Caco-2 (cell line): ENCODE data around the gene IQGAP3. TPM values are rescaled to one million over a fixed set of nuclear protein-coding genes. Genes with fewer than 3 reads are reported as not detected.
A peak's percentile ranks its signal among the peaks of the same experiment; 100 is the strongest.

ENCODE experiments used
- BruUV-seq: library from RNA; stranded (reverse); fragments of 400-500 nt; replicated peaks from 2 replicates; lab custom pipeline; 2021; lab: Mats Ljungman, UMichigan
- CTCF ChIA-PET: fragments of 300-600 bp; sonication (Branson Sonifier 250); formaldehyde crosslinking; loops from one replicate; lab custom pipeline; 2022; ENCODE audit warnings: antibody characterized with exemption; lab: Charles Lee
- POLR2A ChIA-PET: fragments of 300-600 bp; sonication (Branson Sonifier 250); formaldehyde crosslinking; loops from one replicate; lab custom pipeline; 2022; ENCODE audit warnings: antibody characterized with exemption; lab: Charles Lee
- DNase-seq, 2 experiments: peaks; one replicate each; pipeline versions ENCODE4 v3.0.0 to v3.0.0-alpha.2; 2020 to 2022
- H3K27me3 ChIP-seq: replicated peaks from 2 replicates; pipeline ENCODE4 v1.6.0; 2011; ENCODE audit warnings: low read length; ENCODE audit not compliant: control insufficient read depth, insufficient read depth
- H3K36me3 ChIP-seq: 2 replicates; pipeline ENCODE4 v1.5.1; 2011; ENCODE audit warnings: low read length; ENCODE audit not compliant: control insufficient read depth, insufficient read depth
- H3K4me1 ChIP-seq: fragments of 250-450 bp; sonication (Bioruptor Pico); 2 replicates; pipeline ENCODE4 v1.5.1; 2020; ENCODE audit warnings: mild to moderate bottlenecking
- H3K4me3 ChIP-seq: 2 replicates; pipeline ENCODE4 v1.5.1; 2011; ENCODE audit warnings: low read depth, mild to moderate bottlenecking, control low read depth, low read length
- H3K9me3 ChIP-seq: fragments of 250-450 bp; sonication (Bioruptor Pico); 2 replicates; pipeline ENCODE4 v1.5.1; 2020; ENCODE audit warnings: mild to moderate bottlenecking, moderate library complexity
- H3K27ac Mint-ChIP-seq: one replicate; pipeline ENCODE4 v1.8.0; 2022; ENCODE audit warnings: mixed read lengths; ENCODE audit not compliant: unreplicated experiment
- H3K27me3 Mint-ChIP-seq: one replicate; pipeline ENCODE4 v1.8.0; 2022; ENCODE audit warnings: mixed read lengths; ENCODE audit not compliant: insufficient read depth, unreplicated experiment
- H3K36me3 Mint-ChIP-seq: one replicate; pipeline ENCODE4 v1.8.0; 2022; ENCODE audit warnings: mild to moderate bottlenecking, mixed read lengths; ENCODE audit not compliant: insufficient read depth, unreplicated experiment
- H3K4me1 Mint-ChIP-seq: one replicate; pipeline ENCODE4 v1.8.0; 2022; ENCODE audit warnings: low read depth, mixed read lengths; ENCODE audit not compliant: unreplicated experiment
- H3K4me3 Mint-ChIP-seq: one replicate; pipeline ENCODE4 v1.8.0; 2022; ENCODE audit warnings: mild to moderate bottlenecking, moderate library complexity, mixed read lengths; ENCODE audit not compliant: unreplicated experiment
- H3K9me3 Mint-ChIP-seq: one replicate; pipeline ENCODE4 v1.8.0; 2022; ENCODE audit warnings: mixed read lengths; ENCODE audit not compliant: unreplicated experiment
- intact Hi-C: fragments of 100-400 bp; cut with micrococcal nuclease; formaldehyde crosslinking; loops from one replicate; pipeline ENCODE4 v1.10.0; 2022; ENCODE audit not compliant: unreplicated experiment
- total RNA-seq: library from RNA; stranded (reverse); gene quantifications from 2 replicates; pipeline ENCODE4 v1.2.3, GENCODE V29; 2022
- TF ChIP-seq, protein P1 (sequence below), 2 experiments: fragments of 200-600 bp in 1 of 2; IDR thresholded peaks; 1 replicate in 1 of 2; 2 replicates in 1 of 2; pipeline versions ENCODE4 v1.5.1 to v1.8.0; 2011 to 2022; ENCODE audit warnings: antibody characterized with exemption in 1 of 2, control low read depth in 1 of 2, inconsistent platforms in 1 of 2, low read depth in 1 of 2, low read length in 1 of 2, mild to moderate bottlenecking in 1 of 2, moderate library complexity in 1 of 2; ENCODE audit not compliant: insufficient read depth in 1 of 2, severe bottlenecking in 1 of 2, unreplicated experiment in 1 of 2

Gene IQGAP3
- total RNA-seq, 1 experiment from 2014 or later: 37.6 TPM

DNA sequence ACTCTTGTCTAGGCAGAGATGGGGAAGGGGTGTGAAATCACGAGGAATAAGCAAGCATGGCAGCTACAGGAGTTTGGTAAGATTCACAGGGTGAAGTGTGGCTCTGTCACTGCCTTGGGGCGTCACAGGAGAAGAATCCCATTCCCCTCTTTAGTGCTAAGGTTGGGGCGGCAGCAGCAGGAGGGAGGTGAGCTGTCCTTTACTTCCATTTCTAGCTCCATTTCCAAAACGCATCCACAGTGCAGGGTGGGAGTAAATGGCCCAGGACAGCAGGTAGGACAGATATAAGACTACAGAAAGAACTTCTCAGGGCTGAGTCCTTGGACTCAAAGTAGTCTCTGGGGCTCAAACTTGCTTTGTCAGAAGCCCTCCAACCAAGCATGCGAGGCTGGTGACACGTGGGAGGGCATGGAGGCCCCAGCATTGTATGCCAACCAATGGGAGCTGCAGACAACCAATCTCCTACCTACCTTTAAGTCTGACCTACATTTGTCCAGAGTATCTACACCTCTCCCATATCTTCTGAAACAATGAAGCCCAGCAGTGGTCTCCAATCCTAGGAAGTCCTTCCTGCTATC is 80.3 kb downstream of the IQGAP3 start:
- H3K36me3 ChIP-seq: peaks cover 1% of the 10 kb centered on the region; the same call in 1 of the 2 replicates
- DNase-seq: no peak
- no peaks in the 10 kb centered on the region for H3K9me3 Mint-ChIP-seq
- POLR2A ChIA-PET: interaction anchor here (0.8 to 1.0 kb wide), 2 partner anchors 9 to 12 kb away, joined by 3 read pairs; no protein-coding TSS in a partner anchor
- no peaks in the 10 kb centered on the region for H3K27me3 ChIP-seq
- H3K36me3 Mint-ChIP-seq: no peaks in the 10 kb centered on the region
- no peaks in the 10 kb centered on the region for H3K27me3 Mint-ChIP-seq
- no peaks in the 10 kb centered on the region for H3K9me3 ChIP-seq
- TF ChIP-seq, protein P1, sequence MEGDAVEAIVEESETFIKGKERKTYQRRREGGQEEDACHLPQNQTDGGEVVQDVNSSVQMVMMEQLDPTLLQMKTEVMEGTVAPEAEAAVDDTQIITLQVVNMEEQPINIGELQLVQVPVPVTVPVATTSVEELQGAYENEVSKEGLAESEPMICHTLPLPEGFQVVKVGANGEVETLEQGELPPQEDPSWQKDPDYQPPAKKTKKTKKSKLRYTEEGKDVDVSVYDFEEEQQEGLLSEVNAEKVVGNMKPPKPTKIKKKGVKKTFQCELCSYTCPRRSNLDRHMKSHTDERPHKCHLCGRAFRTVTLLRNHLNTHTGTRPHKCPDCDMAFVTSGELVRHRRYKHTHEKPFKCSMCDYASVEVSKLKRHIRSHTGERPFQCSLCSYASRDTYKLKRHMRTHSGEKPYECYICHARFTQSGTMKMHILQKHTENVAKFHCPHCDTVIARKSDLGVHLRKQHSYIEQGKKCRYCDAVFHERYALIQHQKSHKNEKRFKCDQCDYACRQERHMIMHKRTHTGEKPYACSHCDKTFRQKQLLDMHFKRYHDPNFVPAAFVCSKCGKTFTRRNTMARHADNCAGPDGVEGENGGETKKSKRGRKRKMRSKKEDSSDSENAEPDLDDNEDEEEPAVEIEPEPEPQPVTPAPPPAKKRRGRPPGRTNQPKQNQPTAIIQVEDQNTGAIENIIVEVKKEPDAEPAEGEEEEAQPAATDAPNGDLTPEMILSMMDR (IDR thresholded peaks at IDR 0.05; ENCODE audit: insufficient read depth in 1 of 2, low read depth in 1 of 2, low read length in 1 of 2, severe bottlenecking in 1 of 2, unreplicated experiment in 1 of 2): no peak
- H3K4me1 ChIP-seq: no peaks in the 10 kb centered on the region
- H3K4me1 Mint-ChIP-seq: peaks cover 14% of the 10 kb centered on the region
- no peak overlapping the region for H3K4me3 ChIP-seq
- no peak overlapping the region for H3K27ac Mint-ChIP-seq
- intact Hi-C loops: no loop called here
- H3K4me3 Mint-ChIP-seq: no peak overlapping the region
- no TSS peak for BruUV-seq
- CTCF ChIA-PET: interaction anchor here (0.5 kb wide), 1 partner anchor 34 kb away, joined by 6 read pairs; no protein-coding TSS in a partner anchor

GRCh38 chr1:156491151-156491949 is 81.0 kb downstream of the IQGAP3 start:
- Histone ChIP-seq H3K27me3 (no peaks in the 10 kb centered on the region), H3K4me3 (no peak overlapping the region), H3K4me1 (no peaks in the 10 kb centered on the region), H3K36me3 (peaks cover 1% of the 10 kb centered on the region; the same call in 1 of the 2 replicates), H3K9me3 (no peaks in the 10 kb centered on the region)
- no TSS peak for BruUV-seq
- H3K9me3 Mint-ChIP-seq: no peaks in the 10 kb centered on the region
- CTCF ChIA-PET: interaction anchor here (0.5 to 1.4 kb wide), 3 partner anchors 9 to 34 kb away, joined by 3 to 6 read pairs (median 5); partner anchors contain the start of gene MEF2D
- POLR2A ChIA-PET: interaction anchor here (0.5 to 1.0 kb wide), 3 partner anchors 10 to 185 kb away, joined by 3 to 4 read pairs (median 3); no protein-coding TSS in a partner anchor
- peaks cover 14% of the 10 kb centered on the region for H3K4me1 Mint-ChIP-seq
- H3K27me3 Mint-ChIP-seq: no peaks in the 10 kb centered on the region
- intact Hi-C loops: no loop called here
- H3K36me3 Mint-ChIP-seq: no peaks in the 10 kb centered on the region
- H3K27ac Mint-ChIP-seq: no peak overlapping the region
- TF ChIP-seq, protein P1 (IDR thresholded peaks at IDR 0.05; ENCODE audit: insufficient read depth in 1 of 2, low read depth in 1 of 2, low read length in 1 of 2, severe bottlenecking in 1 of 2, unreplicated experiment in 1 of 2): no peak
- H3K4me3 Mint-ChIP-seq: no peak overlapping the region
- DNase-seq: no peak

- ChIA-PET CTCF (interaction anchor here (0.5 to 1.4 kb wide), 3 partner anchors 10 to 105 kb away, joined by 3 to 5 read pairs (median 4); partner anchors contain the start of gene MEF2D), POLR2A (interaction anchor here (0.5 kb wide), 1 partner anchor 186 kb away, joined by 4 read pairs; no protein-coding TSS in a partner anchor)
- Mint-ChIP-seq H3K9me3 (no peaks in the 10 kb centered on the region), H3K27ac (peak overlapping the region; percentile 3), H3K4me3 (no peak overlapping the region), H3K4me1 (peaks cover 14% of the 10 kb centered on the region), H3K36me3 (no peaks in the 10 kb centered on the region), H3K27me3 (no peaks in the 10 kb centered on the region)
- H3K4me1 ChIP-seq: no peaks in the 10 kb centered on the region
- no peak for DNase-seq
- H3K27me3 ChIP-seq: no peaks in the 10 kb centered on the region
- no peaks in the 10 kb centered on the region for H3K9me3 ChIP-seq
- H3K36me3 ChIP-seq: peaks cover 1% of the 10 kb centered on the region; the same call in 1 of the 2 replicates
- intact Hi-C loops: no loop called here
- H3K4me3 ChIP-seq: no peak overlapping the region
- TF ChIP-seq, protein P1 (IDR thresholded peaks at IDR 0.05; ENCODE audit: insufficient read depth in 1 of 2, low read depth in 1 of 2, low read length in 1 of 2, severe bottlenecking in 1 of 2, unreplicated experiment in 1 of 2): no peak
- BruUV-seq: no TSS peak
Observed at GRCh38 chr1:156490401-156491032, 81.8 kb downstream of the IQGAP3 start.
